Motor neuron (in vitro differentiated cells): ENCODE results near the gene HOXD4. TPM values are rescaled to one million over a fixed set of nuclear protein-coding genes. Genes with fewer than 3 reads are reported as not detected.

Experiments used
- ATAC-seq, 8 experiments: fragments of 200-7000 bp; cut with Tn5 transposase; replicated peaks in 6 of 8; 2 replicates each; pipeline ENCODE4 v1.8.0; 2021; ENCODE audit warnings: mild to moderate bottlenecking in 8 of 8, moderate library complexity in 8 of 8
- H3K27ac ChIP-seq, 2 donors: fragments of 250-450 bp; sonication (Bioruptor Pico); 2 replicates each; pipeline ENCODE4 v1.9.0; 2021; ENCODE audit warnings: antibody characterized with exemption in 2 of 2, mild to moderate bottlenecking in 2 of 2, moderate library complexity in 1 of 2
- H3K4me1 ChIP-seq, 2 donors: fragments of 250-450 bp; sonication (Bioruptor Pico); replicated peaks in 1 of 2; 2 replicates each; pipeline ENCODE4 v1.6.1; 2021; ENCODE audit warnings: antibody characterized with exemption in 2 of 2, mild to moderate bottlenecking in 2 of 2, moderate library complexity in 1 of 2
- H3K4me3 ChIP-seq, 5 donors: fragments of 250-450 bp; sonication (Bioruptor Pico); 2 replicates each; pipeline ENCODE4 v1.9.0; 2021; ENCODE audit warnings: antibody characterized with exemption in 5 of 5, mild to moderate bottlenecking in 5 of 5, moderate library complexity in 4 of 5
- WGBS, 10 experiments: fragments of 450-650 bp; shearing (Covaris generic); methylation state at CpG; one replicate each; pipeline ENCODE4 v1.0.0; 2022; 5-methylcytosine and 5-hydroxymethylcytosine counted together
- in situ Hi-C, 9 experiments: fragments of 400-800 bp; cut with MboI; loops; one replicate each; pipeline ENCODE4 v1.15.0; 2021; ENCODE audit warnings: low sequenced_read_pairs in 9 of 9, low pct_unique_long_range_greater_than_20kb in 2 of 9; ENCODE audit not compliant: unreplicated experiment in 9 of 9
- total RNA-seq, 8 experiments: library from RNA; unstranded; fragments of 300-600 nt; gene quantifications; 2 replicates each; pipeline versions ENCODE4 v1.2.3 to v1.2.4, GENCODE V29; 2022

The HOXD4 gene
- total RNA-seq, 8 experiments from 2014 or later, result 6.6 to 51.2 (median 20.2) TPM

DNA sequence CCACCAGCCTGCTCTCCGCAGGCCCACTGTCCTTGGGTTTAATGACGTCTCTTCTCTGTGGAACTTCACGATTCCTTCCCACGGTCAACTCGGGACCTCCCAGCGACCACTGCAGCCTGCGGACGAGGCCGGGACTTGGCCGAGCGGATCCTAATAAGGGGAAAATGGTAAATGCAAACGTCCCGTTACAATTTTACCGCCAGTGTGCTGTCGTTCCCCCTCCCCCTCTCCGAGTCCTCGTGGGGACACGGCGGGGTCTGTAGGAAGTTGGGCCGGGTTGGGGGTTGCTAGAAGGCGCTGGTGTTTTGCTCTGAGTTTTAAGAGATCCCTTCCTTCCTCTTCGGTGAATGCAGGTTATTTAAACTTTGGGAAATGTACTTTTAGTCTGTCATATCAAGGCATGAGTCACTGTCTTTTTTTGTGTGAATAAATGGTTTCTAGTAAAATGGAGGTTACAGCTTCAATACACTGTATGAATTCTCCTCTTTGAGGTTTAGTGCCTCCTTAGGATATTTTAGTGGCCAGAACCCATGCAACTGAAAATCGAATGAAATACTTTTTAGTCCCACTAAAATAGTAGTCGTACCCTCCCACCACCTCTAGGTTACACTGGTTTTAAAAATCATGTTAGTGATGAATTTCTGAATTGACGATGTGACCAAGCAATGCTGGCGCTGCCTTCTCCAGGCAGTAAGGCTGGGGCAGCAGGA lies 42.0 kb upstream of the HOXD4 start:
- no peak overlapping the region for H3K4me3 ChIP-seq
- no peak for ATAC-seq
- 0 to 100% (median 18%) methylated on average over 1 to 19 of the region's 26 CpGs; no CpG with 5 or more reads in 1 of the 10 experiments for WGBS, 10 experiments
- in situ Hi-C loops, result loop anchor here in 3 of 9 experiments (25.0 kb wide), 3 partner anchors 703 to 1653 kb away; no protein-coding TSS in a partner anchor
- no peak overlapping the region for H3K27ac ChIP-seq
- peaks cover 0 to 20% of the 10 kb centered on the region in 2 donors for H3K4me1 ChIP-seq

DNA sequence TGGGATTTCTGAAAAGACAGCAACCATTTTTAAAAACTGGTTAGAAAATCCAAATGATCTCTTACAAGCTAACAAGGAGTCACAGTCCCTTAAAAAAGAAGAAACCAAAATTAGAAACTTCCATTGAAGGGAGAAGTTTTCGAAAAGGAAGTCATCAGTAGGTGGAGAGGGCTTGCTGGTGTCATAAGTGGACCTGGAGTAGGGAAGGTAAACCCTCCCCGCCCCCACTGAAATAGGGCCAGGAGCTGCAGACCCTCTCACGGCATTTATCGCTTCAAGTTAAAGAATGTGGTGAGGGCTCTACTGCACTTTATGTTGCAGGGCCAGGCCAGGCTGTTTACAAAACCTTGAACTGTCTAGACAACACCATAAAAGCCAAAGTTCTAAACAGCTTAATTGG lies 41.4 kb upstream of the HOXD4 start:
- in situ Hi-C loops, result loop anchor here in 3 of 9 experiments (25.0 kb wide), 3 partner anchors 702 to 1652 kb away; no protein-coding TSS in a partner anchor
- H3K4me1 ChIP-seq, result peaks cover 0 to 16% of the 10 kb centered on the region in 2 donors
- WGBS, 10 experiments, result 0 to 57% (median 20%) methylated on average over 1 to 4 of the region's 4 CpGs; no CpG with 5 or more reads in 3 of the 10 experiments
- H3K4me3 ChIP-seq, result no peak overlapping the region
- H3K27ac ChIP-seq, result no peak overlapping the region
- no peak for ATAC-seq

DNA sequence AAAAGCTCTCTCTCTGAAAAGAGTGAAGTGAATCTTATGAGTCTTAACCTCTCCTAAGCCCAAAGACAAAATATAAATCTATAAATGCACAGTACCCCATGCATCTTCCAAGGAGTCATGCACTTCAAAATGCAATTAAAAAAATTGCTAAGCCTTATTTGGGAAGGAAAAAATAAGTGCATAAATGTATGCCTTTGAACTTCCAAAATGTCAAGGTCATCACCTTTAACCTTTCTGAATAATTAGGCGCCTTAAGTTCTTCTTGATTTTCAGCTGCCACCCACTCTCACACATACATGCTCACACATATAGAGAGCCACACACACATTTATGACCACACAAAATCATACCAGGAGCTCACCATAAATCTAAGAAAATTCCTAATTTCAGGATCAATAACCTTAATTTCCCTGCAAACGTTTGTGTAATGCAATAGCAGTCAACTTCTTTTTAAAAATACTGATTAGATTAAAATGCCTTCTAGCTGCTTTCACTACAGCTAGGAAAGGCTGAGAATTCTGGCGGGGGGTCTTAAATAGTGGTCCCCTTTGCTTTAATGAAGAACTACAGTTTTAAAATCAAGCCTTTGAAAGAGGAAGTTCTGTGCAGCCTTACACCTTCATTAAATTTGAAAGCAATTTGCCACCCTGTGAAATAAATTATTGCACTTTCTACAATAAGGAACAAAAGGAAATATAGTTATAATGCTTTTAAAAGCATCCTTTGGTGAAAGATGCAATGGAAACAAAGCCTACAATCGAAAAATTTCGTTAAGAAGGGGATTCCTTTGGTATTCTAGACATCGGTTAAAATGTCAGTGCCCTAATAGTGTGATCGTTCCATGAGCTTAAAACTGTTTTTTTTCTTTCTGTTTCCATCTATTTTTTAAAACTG lies 40.7 kb upstream of the HOXD4 start:
- no peak for ATAC-seq
- H3K4me1 ChIP-seq, result peaks cover 0 to 16% of the 10 kb centered on the region in 2 donors
- H3K27ac ChIP-seq, result no peak overlapping the region
- no peak overlapping the region for H3K4me3 ChIP-seq
- 0 to 67% (median 26%) methylated on average over 1 to 7 of the region's 7 CpGs for WGBS, 10 experiments
- in situ Hi-C loops, result loop anchor here in 3 of 9 experiments (25.0 kb wide), 3 partner anchors 702 to 1652 kb away; no protein-coding TSS in a partner anchor

DNA sequence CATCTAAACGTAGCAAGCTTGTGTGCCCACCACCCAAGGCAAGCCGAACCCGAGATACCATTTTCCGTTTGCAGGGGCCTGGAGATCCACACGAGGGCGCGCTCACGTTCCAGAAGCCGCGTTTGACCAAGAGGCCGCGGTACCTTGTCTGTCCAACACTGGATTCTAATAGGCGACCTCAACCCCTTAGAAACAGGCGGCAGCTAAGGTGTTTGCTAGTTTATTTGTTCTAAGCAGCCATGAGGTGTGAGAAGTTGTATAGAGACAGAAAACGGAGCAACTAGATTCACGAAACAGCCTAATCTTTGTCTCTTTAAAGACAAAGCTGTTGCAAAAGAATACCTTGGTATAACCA lies 40.1 kb upstream of the HOXD4 start:
- ATAC-seq, result peak; percentile 0 to 55 (median 40)
- in situ Hi-C loops, result loop anchor here in 3 of 9 experiments (25.0 kb wide), 3 partner anchors 701 to 1651 kb away; no protein-coding TSS in a partner anchor
- Histone ChIP-seq H3K4me3 (no peak overlapping the region), H3K27ac (no peak overlapping the region), H3K4me1 (peaks cover 0 to 16% of the 10 kb centered on the region in 2 donors)
- WGBS, 10 experiments, result 0 to 100% (median 4%) methylated on average over 1 to 16 of the region's 16 CpGs

DNA sequence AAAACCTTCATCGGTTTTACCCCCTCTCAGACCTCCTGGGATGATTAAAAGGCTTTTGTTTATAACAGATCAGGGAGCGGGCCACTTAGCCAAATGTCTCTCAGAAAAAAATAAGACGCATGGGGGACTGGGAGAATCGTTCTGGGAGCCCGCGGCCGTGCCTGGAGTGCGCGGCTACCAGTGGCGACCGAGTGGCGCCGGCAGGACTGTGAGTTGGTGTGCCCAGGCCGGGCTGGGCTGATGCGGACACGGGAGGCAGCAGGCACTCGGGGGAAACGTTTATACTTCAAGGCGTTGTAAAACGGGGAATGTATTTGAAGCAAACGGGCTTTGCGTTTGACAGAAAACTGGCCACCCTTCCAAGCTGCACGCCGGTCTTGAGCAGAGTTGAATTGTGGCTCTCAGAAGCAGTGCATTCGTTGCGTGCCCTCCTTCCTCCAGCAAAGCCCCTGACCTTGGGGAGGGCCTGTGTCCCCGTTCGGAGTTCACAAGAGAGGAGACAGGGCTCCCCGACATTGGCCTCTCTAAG lies 39.4 kb upstream of the HOXD4 start:
- no peak for ATAC-seq
- 0 to 100% (median 7%) methylated on average over 1 to 21 of the region's 29 CpGs; no CpG with 5 or more reads in 1 of the 10 experiments for WGBS, 10 experiments
- no peak overlapping the region for H3K4me3 ChIP-seq
- in situ Hi-C loops, result loop anchor here in 3 of 9 experiments (25.0 kb wide), 3 partner anchors 700 to 1650 kb away; no protein-coding TSS in a partner anchor
- no peak overlapping the region for H3K27ac ChIP-seq
- peaks cover 0 to 13% of the 10 kb centered on the region in 2 donors for H3K4me1 ChIP-seq

DNA sequence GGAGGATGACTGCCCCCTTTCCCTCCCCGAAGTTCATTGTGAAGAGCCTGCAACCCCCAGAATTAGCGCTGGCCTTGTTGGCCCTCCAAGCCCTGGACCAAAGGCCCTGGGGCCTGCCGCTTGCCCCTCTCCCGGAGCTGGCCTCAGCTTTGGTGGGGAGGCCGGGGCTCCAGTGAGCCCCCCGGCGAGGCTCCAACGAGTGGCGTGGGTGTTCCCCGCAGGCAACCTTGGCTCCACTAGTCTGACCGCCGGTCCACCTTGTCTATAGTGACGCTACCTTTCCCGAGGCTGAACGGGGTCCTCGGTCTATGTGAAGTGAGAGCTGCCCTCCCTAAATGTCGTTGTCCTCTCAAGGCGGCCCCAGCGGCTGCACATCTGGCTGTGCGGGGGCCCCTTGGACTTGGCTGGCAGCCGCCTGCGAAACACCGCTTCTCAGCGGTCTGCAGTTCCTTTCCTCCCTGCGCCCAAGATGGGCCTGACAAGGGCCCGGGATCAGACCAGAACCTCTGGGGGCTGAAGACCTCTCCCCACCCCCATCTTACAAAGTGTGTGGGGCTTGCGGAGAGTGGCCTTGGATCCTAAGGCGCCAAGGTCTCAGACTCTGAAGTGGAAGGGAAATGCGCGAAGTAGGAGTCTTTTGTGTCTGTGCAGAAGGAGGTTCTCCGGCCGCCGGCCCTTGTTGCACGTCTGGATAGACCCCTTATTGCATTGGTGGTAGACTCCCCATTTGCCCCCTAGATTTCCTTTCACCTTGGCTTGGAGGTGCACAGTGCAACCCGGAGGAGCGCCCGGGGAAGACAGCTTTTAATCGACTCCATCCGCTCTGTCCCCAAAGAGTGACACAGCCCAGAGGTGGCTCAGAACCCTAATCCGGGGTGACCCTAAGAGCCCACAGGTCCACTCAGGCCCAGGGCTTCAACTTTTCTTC lies 38.7 kb upstream of the HOXD4 start:
- peaks cover 0 to 6% of the 10 kb centered on the region in 2 donors for H3K4me1 ChIP-seq
- H3K4me3 ChIP-seq, result no peak overlapping the region
- no peak overlapping the region for H3K27ac ChIP-seq
- in situ Hi-C loops, result loop anchor here in 3 of 9 experiments (25.0 kb wide), 3 partner anchors 700 to 1650 kb away; no protein-coding TSS in a partner anchor
- 0 to 29% (median 5%) methylated on average over 1 to 15 of the region's 40 CpGs; no CpG with 5 or more reads in 3 of the 10 experiments for WGBS, 10 experiments
- ATAC-seq, result no peak

DNA sequence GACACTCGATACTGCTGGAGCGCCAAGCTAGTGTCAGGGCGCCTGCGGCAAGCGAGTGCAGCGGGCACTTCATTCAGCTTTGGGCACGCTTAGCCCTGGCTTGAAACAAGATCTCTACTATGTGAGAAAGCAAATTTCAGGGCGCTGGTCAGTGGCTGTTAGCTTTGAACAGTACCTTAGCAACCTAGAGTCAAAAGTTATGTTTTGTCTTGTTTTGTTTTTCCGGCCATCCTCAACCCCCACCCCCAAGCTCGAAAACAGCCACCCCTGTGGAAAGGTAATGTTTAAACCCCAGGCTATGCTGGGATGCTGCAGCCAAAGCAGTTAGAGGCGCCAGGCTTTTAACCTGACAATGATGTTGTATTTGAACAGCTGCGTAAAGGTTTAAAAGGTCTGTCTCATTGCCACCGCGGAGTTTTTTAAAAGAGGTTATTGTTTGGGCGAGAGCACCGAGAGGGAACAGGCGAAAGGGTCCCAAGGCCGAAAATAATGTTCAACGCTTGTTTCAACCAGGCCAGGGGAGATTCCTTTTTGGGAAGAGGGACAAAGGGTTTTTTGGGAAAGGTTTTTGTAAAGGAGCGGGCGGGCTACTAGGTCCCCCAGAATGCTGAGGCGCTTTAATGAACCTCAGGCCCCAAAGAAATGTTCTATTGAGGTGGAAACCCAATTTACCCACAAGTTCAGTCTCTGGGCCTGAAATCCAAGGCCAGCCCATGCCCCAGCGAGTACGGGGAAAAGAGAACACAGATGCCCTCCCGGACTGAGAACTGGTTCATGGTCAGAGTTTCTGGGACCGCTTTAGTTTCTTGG lies 37.0 kb upstream of the HOXD4 start:
- Histone ChIP-seq H3K4me3 (no peak overlapping the region), H3K27ac (no peak overlapping the region), H3K4me1 (no peaks in the 10 kb centered on the region)
- WGBS, 10 experiments, result 0 to 90% (median 11%) methylated on average over 5 to 21 of the region's 26 CpGs
- peak in 1 of 8 experiments; percentile 2 for ATAC-seq
- in situ Hi-C loops, result loop anchor here in 3 of 9 experiments (25.0 kb wide), 3 partner anchors 698 to 1648 kb away; no protein-coding TSS in a partner anchor

DNA sequence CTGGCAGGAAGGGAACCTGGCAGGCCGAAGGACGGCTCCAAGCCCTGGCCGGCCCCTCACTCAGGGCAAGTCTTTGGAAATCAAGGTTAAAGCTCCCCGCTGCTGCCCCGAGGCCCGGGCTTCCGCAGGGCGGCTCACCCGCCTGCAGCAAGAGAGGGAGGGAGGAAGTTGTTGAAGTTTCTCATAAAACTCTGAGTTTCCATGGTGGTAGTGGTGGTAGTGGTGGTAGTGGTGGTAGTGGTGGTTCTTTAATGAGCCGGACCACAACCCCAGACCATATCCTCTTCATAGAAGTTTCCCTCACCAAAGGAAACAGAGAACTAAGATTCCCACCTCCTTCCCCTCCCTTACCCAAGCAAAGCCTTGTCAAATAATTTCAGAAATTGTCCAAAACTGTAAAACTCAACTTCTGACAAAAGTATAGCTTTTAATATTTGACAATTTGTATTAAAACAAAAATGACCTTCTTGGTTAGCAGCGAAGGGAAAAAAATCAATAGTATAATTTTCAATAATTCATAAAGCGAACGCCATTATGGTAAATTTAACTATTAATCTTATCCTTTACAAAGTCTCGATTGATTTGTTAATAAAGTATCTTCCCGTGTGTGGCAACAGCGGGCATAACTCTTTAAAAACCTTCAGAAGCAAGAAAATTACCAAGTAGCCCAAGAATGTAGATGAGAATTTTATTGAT lies 36.3 kb upstream of the HOXD4 start:
- Histone ChIP-seq H3K27ac (no peak overlapping the region), H3K4me3 (no peak overlapping the region), H3K4me1 (no peaks in the 10 kb centered on the region)
- in situ Hi-C loops, result loop anchor here in 3 of 9 experiments (25.0 kb wide), 3 partner anchors 697 to 1647 kb away; no protein-coding TSS in a partner anchor
- 23 to 93% (median 56%) methylated on average over 6 to 16 of the region's 16 CpGs for WGBS, 10 experiments
- ATAC-seq, result no peak

DNA sequence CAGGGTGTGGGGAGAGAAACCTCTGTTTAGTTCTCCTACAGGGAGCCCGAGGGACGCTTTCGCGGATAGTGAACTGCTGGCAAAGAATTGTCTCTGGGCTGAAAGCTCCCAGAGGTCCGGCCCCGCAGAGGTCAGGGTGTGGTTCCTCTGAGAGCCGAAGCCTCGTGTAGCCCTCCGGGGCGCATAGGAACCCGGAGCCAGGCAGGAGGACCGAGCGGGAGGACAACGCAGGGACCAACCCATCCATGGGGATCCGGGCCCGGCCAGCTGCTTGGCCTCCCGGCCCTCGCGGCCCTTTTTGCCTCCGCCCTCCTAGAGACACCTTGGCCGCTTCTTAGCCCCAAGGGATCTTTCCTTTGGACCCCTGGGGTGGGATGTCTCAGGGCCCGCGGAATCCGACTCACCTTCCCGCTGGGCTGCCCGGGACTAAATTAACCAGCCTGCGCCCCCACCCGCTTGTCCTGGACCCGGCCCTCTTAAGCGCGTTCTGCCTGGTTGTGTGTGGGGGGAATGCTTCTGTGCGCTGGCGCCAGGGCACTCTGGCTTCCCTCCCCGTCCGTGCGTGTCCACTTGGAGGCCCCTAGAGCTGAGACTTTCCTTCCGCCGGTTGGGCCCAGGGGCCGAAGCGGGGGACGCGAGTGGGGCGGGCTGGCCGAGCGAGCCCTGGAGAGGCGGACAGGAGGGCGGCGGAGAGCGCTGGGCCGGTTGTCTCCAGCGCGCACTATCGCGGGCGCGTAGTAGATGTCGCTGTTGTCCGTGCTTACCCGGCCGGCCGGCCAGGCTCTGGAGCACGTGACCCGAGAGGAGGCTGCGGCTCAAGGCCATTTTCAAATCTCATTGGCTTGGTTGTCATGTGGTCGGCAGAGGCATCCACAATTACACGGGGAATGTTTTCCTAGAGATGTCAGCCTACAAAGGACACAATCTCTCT lies 35.2 kb upstream of the HOXD4 start, which contains the start of gene HOXD10:
TSS of gene HOXD10 (plus strand) at position 896 of the 931 bp plus-strand sequence. CDS start 56 bp downstream, outside the sequence.
- H3K27ac ChIP-seq, result no peak within 1 kb of the TSS
- 5 to 77% (median 21%) methylated on average over 3 to 19 of the region's 66 CpGs for WGBS, 10 experiments
- peak; percentile 58 to 97 (median 96) for ATAC-seq
- in situ Hi-C loops, result loop anchor here in 3 of 9 experiments (25.0 kb wide), 3 partner anchors 696 to 1646 kb away; no protein-coding TSS in a partner anchor
- peak within 1 kb of the TSS; percentile 15 to 38 (median 23) for H3K4me3 ChIP-seq
- H3K4me1 ChIP-seq, result no peaks in the 10 kb centered on the region
